K562 (cell line): ENCODE measurements around the gene FBL. TPM values are rescaled to one million over a fixed set of nuclear protein-coding genes. Genes with fewer than 3 reads are reported as not detected.

Source experiments
- ATAC-seq: fragments of 200-7000 bp; cut with Tn5 transposase; 3 replicates; pipeline ENCODE4 v1.9.1; 2020; ENCODE audit warnings: moderate library complexity
- BruUV-seq: library from RNA; stranded (reverse); fragments of 400-500 nt; replicated peaks from 2 replicates; lab custom pipeline; 2021; lab: Mats Ljungman, UMichigan
- CTCF ChIA-PET: fragments of 300-600 bp; formaldehyde crosslinking; extraction: SDS; loops from one replicate; lab custom pipeline; 2021; ENCODE audit warnings: low intra/inter-chr PET ratio; lab: Yijun Ruan, JAX
- POLR2A ChIA-PET: fragments of 300-600, 350-650 bp; sonication (Branson Sonifier 250); formaldehyde crosslinking; extraction: SDS; loops from one replicate; lab custom pipeline; 2021; ENCODE audit warnings: antibody characterized with exemption, inconsistent platforms; lab: Yijun Ruan, JAX
- DNase-seq, 4 experiments: peaks; one replicate each; pipeline versions ENCODE4 v3.0.0 to v3.0.0-alpha.2; 2011 to 2018; ENCODE audit warnings: low spot score in 3 of 4, mixed read lengths in 3 of 4; ENCODE audit errors: extremely low read depth in 1 of 4
- FAIRE-seq: peaks from 2 replicates; lab custom pipeline; 2011; peaks lifted over from hg19 to GRCh38; lab: Jason Lieb, UNC
- H2AFZ ChIP-seq: 2 replicates; pipeline ENCODE4 v1.6.0; 2011; ENCODE audit warnings: low read depth, low read length, control low read depth, inconsistent platforms
- H3K27ac ChIP-seq: fragments of 200-600 bp; 3 replicates; pipeline ENCODE4 v1.8.0; 2011; ENCODE audit warnings: low read depth, mild to moderate bottlenecking, control low read depth, inconsistent platforms, low read length, moderate library complexity, mixed read lengths; ENCODE audit errors: extremely low read depth
- H3K27me3 ChIP-seq, 2 experiments: fragments of 300-600 bp in 1 of 2; 2 replicates in 1 of 2; 3 replicates in 1 of 2; pipeline versions ENCODE4 v1.6.0 to v1.8.0; 2011; ENCODE audit warnings: inconsistent platforms in 2 of 2, low read length in 2 of 2, mild to moderate bottlenecking in 1 of 2, mixed read lengths in 1 of 2, moderate library complexity in 1 of 2; ENCODE audit not compliant: control insufficient read depth in 2 of 2, insufficient read depth in 2 of 2
- H3K36me3 ChIP-seq: fragments of 300-600 bp; 3 replicates; pipeline ENCODE4 v1.8.0; 2011; ENCODE audit warnings: mild to moderate bottlenecking, low read length, inconsistent platforms; ENCODE audit not compliant: control insufficient read depth, insufficient read depth
- H3K4me1 ChIP-seq, 2 experiments: fragments of 200-600 bp in 1 of 2; replicated peaks in 1 of 2; 2 replicates in 1 of 2; 3 replicates in 1 of 2; pipeline versions ENCODE4 v1.5.1 to v1.8.0; 2011; ENCODE audit warnings: inconsistent platforms in 2 of 2, low read length in 2 of 2, mild to moderate bottlenecking in 1 of 2, mixed read lengths in 1 of 2, moderate library complexity in 1 of 2; ENCODE audit not compliant: control insufficient read depth in 2 of 2, insufficient read depth in 2 of 2
- H3K4me2 ChIP-seq: 2 replicates; pipeline ENCODE4 v1.6.1; 2011; ENCODE audit warnings: low read length, control low read depth, inconsistent platforms, mixed read lengths; ENCODE audit not compliant: insufficient read depth
- H3K4me3 ChIP-seq: fragments of 200-600 bp; sonication (generic), shearing (Covaris generic); 2 replicates; pipeline ENCODE4 v1.5.1; 2016; ENCODE audit warnings: control low read depth, inconsistent platforms
- H3K79me2 ChIP-seq: fragments of 200-600 bp; 3 replicates; pipeline ENCODE4 v1.8.0; 2011; ENCODE audit warnings: low read length, inconsistent platforms; ENCODE audit not compliant: control insufficient read depth, insufficient read depth
- H3K9ac ChIP-seq, 2 experiments: 2 replicates each; pipeline versions ENCODE4 v1.6.0 to v1.6.1; 2011; ENCODE audit warnings: low read depth in 2 of 2, low read length in 2 of 2, control low read depth in 1 of 2, inconsistent platforms in 1 of 2, mild to moderate bottlenecking in 1 of 2, mixed read lengths in 1 of 2; ENCODE audit not compliant: insufficient read depth in 1 of 2
- H3K9me1 ChIP-seq: one replicate; pipeline ENCODE4 v1.6.0; 2011; ENCODE audit warnings: inconsistent platforms, mild to moderate bottlenecking, low read length, moderate library complexity; ENCODE audit not compliant: control insufficient read depth, insufficient read depth
- H3K9me3 ChIP-seq: replicated peaks from 2 replicates; pipeline ENCODE4 v1.5.1; 2011; ENCODE audit warnings: low read depth, low read length, inconsistent platforms; ENCODE audit not compliant: control insufficient read depth, insufficient read depth
- H4K20me1 ChIP-seq: replicated peaks from 2 replicates; pipeline ENCODE4 v1.6.1; 2011; ENCODE audit warnings: low read length, inconsistent platforms, mixed read lengths; ENCODE audit not compliant: control insufficient read depth, insufficient read depth
- CBFA2T2 ChIP-seq: fragments of 450-650 bp; conservative IDR thresholded peaks from 2 replicates; pipeline ENCODE4 v1.6.1; 2017; ENCODE audit warnings: mild to moderate bottlenecking
- EGR1 ChIP-seq: fragments of 450-650 bp; conservative IDR thresholded peaks from 2 replicates; pipeline ENCODE4 v1.6.1; 2017; ENCODE audit warnings: mild to moderate bottlenecking
- FOXA1 ChIP-seq: fragments of 450-650 bp; IDR thresholded peaks from 2 replicates; pipeline ENCODE4 v1.6.1; 2016; ENCODE audit warnings: mild to moderate bottlenecking, borderline replicate concordance
- JUN ChIP-seq, 2 experiments: sonication (generic) in 1 of 2; formaldehyde crosslinking in 1 of 2; IDR thresholded peaks; 2 replicates each; pipeline versions ENCODE4 v1.6.1 to v1.8.0; 2012 to 2022; ENCODE audit warnings: borderline replicate concordance in 2 of 2, mild to moderate bottlenecking in 2 of 2, improper control_type of control experiment in 1 of 2, low read depth in 1 of 2, low read length in 1 of 2, missing genetic modification reagents in 1 of 2
- LEF1 ChIP-seq: fragments of 450-650 bp; IDR thresholded peaks from 2 replicates; pipeline ENCODE4 v1.6.1; 2016; ENCODE audit warnings: mild to moderate bottlenecking
- MED1 ChIP-seq: sonication (generic); formaldehyde crosslinking; IDR thresholded peaks from 2 replicates; pipeline ENCODE4 v1.8.1; 2023; ENCODE audit warnings: missing genetic modification reagents, borderline replicate concordance
- RAD21 ChIP-seq, 2 experiments: fragments of 250-450 bp in 1 of 2; fragments of 450-650 bp in 1 of 2; sonication (Bioruptor Pico) in 1 of 2; formaldehyde crosslinking in 1 of 2; IDR thresholded peaks in 1 of 2; conservative IDR thresholded peaks in 1 of 2; 2 replicates each; pipeline versions ENCODE4 v1.4.0 to v1.8.0; 2020 to 2022; ENCODE audit warnings: mild to moderate bottlenecking in 2 of 2, moderate library complexity in 1 of 2
- RBFOX2 ChIP-seq: fragments of 200-400 bp; formaldehyde crosslinking; IDR thresholded peaks from 2 replicates; pipeline ENCODE4 v1.6.1; 2017; ENCODE audit warnings: low read depth, mild to moderate bottlenecking, low read length, moderate library complexity
- ZNF324 ChIP-seq: fragments of 250-450 bp; sonication (Bioruptor Pico); IDR thresholded peaks from 2 replicates; pipeline ENCODE4 v1.4.0; 2020; ENCODE audit warnings: mild to moderate bottlenecking
- ZNF699 ChIP-seq: fragments of 250-450 bp; sonication (Bioruptor Pico); IDR thresholded peaks from 2 replicates; pipeline ENCODE4 v1.8.0; 2021; ENCODE audit warnings: mild to moderate bottlenecking, moderate library complexity; ENCODE audit not compliant: insufficient replicate concordance
- WGBS: fragments of 100-300 bp; shearing (Covaris generic); methylation state at CpG from one replicate; pipeline ENCODE4 v1.1.6; 2016; ENCODE audit warnings: low coverage, mixed read lengths; ENCODE audit not compliant: insufficient coverage; ENCODE audit errors: missing lambda C conversion rate; 5-methylcytosine and 5-hydroxymethylcytosine counted together
- in situ Hi-C: fragments of 300-500 bp; cut with MboI; formaldehyde crosslinking; loops from 4 replicates; pipeline ENCODE4 v1.15.0; 2018; ENCODE audit warnings: inconsistent platforms, mixed read lengths
- intact Hi-C: fragments of 100-400 bp; cut with micrococcal nuclease; formaldehyde crosslinking; loops from 2 replicates; pipeline ENCODE4 v1.14.2; 2022
- polyA plus RNA-seq, 8 experiments: library from polyadenylated mRNA; depleted of rRNA in 4 of 8; stranded (reverse) in 5 of 8; unstranded in 3 of 8; fragments of >200 nt; fragmentation: Nextera tagmentation in 2 of 8; fragmentation: Illumina TruSeq in 1 of 8; extraction: Ambion mirVana in 2 of 8; extraction: Trizol in 1 of 8; gene quantifications; 2 replicates each; pipeline versions ENCODE4 v1.2.1 to v1.2.3, GENCODE V29; 2011 to 2014; ENCODE audit warnings: inconsistent platforms in 1 of 8, missing spikeins in 1 of 8
- total RNA-seq, 7 experiments: library from RNA; depleted of rRNA in 6 of 7; stranded (reverse); fragments of >200 nt in 6 of 7; fragmentation: Illumina TruSeq in 2 of 7; extraction: Trizol in 2 of 7; gene quantifications; 2 replicates each; pipeline versions ENCODE4 v1.2.1 to v1.2.3, GENCODE V29; 2011 to 2021; ENCODE audit warnings: low replicate concordance in 1 of 7
- TF ChIP-seq, protein P1 (sequence below), 3 experiments: IDR thresholded peaks in 2 of 3; conservative IDR thresholded peaks in 1 of 3; 2 replicates each; pipeline ENCODE4 v1.5.1; 2011 to 2012; ENCODE audit warnings: low read length in 3 of 3, mild to moderate bottlenecking in 3 of 3, control low read depth in 2 of 3, improper control_type of control experiment in 1 of 3, inconsistent platforms in 1 of 3, low read depth in 1 of 3, mixed read lengths in 1 of 3, moderate library complexity in 1 of 3; ENCODE audit not compliant: insufficient read depth in 2 of 3

Gene FBL
- total and polyA plus RNA-seq, 9 of the 15 experiments (the other 6 are each of a cell fraction or from before 2014, with no cell fraction given) = 201 to 1,696 (median 696) TPM

DNA sequence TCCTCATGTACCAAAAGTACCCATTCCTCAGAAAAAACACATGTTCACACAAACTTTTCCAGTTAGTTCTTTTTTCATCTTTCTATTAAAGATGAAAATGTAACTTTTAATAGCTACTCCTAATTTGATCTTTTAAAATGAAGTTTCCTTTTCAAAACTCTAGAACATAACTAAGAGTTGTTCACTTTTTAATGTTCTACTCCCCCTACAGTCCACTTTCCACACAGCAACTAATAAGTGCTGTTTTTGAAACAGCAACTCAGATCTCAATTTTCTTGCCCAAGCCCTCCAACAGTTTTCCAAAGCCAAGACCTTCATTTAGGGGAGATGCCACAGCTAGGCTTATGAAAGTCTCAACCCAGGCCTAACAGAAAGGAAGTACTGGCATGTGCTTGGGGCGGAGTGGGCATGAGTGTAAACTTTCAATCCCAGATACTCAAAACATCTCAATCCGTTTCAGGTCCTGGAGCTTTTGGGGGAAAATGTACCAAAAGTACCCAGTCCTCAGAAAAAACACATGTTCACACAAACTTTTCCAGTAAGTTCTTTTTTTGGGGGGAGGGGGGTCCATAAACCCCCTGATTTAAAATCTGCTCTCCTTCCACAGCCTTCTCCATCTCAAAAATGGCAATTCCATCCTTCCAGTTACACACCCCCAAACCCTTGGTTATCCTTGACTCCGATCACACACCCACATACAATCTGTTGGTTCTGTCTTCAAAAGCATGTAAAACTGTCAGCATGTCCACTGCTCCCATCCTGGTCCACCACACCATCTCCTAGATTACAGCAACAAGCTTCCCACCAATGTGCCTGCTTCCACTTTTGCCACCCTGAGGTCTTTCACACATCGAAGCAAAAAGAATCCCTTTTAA is 2.0 kb downstream of the FBL start:
- CTCF ChIA-PET = interaction anchor here (0.6 to 3.5 kb wide), 3 partner anchors 10 to 79 kb away, joined by 4 to 36 read pairs (median 7); partner anchors contain the start of gene DYRK1B
- Histone ChIP-seq H3K9ac (peak overlapping the region; percentile 74 to 93; a peak in 3 of 4 replicates), H3K4me2 (peak overlapping the region; percentile 96), H3K27ac (no peak overlapping the region; the same call in 2 of the 3 replicates)
- ATAC-seq = no peak
- TF ChIP-seq MED1 (CRISPR knock-in tag) (no peak), CBFA2T2 (no peak), EGR1 (0 out of 2 replicates have a peak, but pooled peaks have one; percentile 15), JUN (IDR thresholded peaks at IDR 0.05; ENCODE audit: borderline replicate concordance, low read depth, low read length) (no peak), JUN (CRISPR knock-in tag; IDR thresholded peaks at IDR 0.05; ENCODE audit: borderline replicate concordance) (no peak), RAD21 (CRISPR knock-in tag; conservative IDR thresholded peaks at IDR 0.05 in 1 of 2, IDR thresholded peaks at IDR 0.05 in 1 of 2) (peak; percentile 49 to 66), ZNF324 (CRISPR knock-in tag) (no peak), RBFOX2 (0 out of 2 replicates have a peak, but pooled peaks have one; percentile 2), ZNF699 (CRISPR knock-in tag) (no peak), FOXA1 (no peak), LEF1 (no peak)
- TF ChIP-seq, protein P1, sequence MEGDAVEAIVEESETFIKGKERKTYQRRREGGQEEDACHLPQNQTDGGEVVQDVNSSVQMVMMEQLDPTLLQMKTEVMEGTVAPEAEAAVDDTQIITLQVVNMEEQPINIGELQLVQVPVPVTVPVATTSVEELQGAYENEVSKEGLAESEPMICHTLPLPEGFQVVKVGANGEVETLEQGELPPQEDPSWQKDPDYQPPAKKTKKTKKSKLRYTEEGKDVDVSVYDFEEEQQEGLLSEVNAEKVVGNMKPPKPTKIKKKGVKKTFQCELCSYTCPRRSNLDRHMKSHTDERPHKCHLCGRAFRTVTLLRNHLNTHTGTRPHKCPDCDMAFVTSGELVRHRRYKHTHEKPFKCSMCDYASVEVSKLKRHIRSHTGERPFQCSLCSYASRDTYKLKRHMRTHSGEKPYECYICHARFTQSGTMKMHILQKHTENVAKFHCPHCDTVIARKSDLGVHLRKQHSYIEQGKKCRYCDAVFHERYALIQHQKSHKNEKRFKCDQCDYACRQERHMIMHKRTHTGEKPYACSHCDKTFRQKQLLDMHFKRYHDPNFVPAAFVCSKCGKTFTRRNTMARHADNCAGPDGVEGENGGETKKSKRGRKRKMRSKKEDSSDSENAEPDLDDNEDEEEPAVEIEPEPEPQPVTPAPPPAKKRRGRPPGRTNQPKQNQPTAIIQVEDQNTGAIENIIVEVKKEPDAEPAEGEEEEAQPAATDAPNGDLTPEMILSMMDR (IDR thresholded peaks at IDR 0.05 in 2 of 3, conservative IDR thresholded peaks at IDR 0.05 in 1 of 3; ENCODE audit: insufficient read depth in 2 of 3, low read depth in 1 of 3, low read length in 3 of 3) = peak; percentile 49 to 80 (median 74); a peak in 5 of 6 replicates
- TF ChIP-seq, all 486 proteins: peak for 4
- peaks cover 40 to 60% of the 10 kb centered on the region in 2 experiments for H3K4me1 ChIP-seq
- in situ Hi-C loops (no loop called here), intact Hi-C loops (loop anchor here (1.0 to 5.0 kb wide), 2 partner anchors 51 to 292 kb away; no protein-coding TSS in a partner anchor)
- peak in 1 of 4 experiments; percentile 65 for DNase-seq
- POLR2A ChIA-PET = interaction anchor here (0.6 to 2.6 kb wide), 5 partner anchors 10 to 246 kb away, joined by 3 to 17 read pairs (median 3); partner anchors contain the start of genes DYRK1B and ZNF780A
- peak overlapping the region; percentile 86 for H3K4me3 ChIP-seq
- no peak overlapping the region for H2AFZ ChIP-seq
- H3K79me2 ChIP-seq = peaks cover 73% of the 10 kb centered on the region
- peak; percentile 77 for FAIRE-seq
- BruUV-seq = no TSS peak
- no peaks in the 10 kb centered on the region for H3K27me3 ChIP-seq
- peaks cover 42% of the 10 kb centered on the region for H3K36me3 ChIP-seq
- 13% methylated on average over 4 of the region's 4 CpGs for WGBS
- peaks cover 48% of the 10 kb centered on the region for H4K20me1 ChIP-seq
- H3K9me3 ChIP-seq = no peaks in the 10 kb centered on the region
- H3K9me1 ChIP-seq = peaks cover 8% of the 10 kb centered on the region
